Vagina (tissue), 2 donors: ENCODE data around the gene NOTCH3. TPM values are rescaled to one million over a fixed set of nuclear protein-coding genes. Genes with fewer than 3 reads are reported as not detected.

Source experiments
- DNase-seq, 2 donors: peaks; one replicate each; pipeline ENCODE4 v3.0.0-alpha.2; 2017; ENCODE audit errors: extremely low spot score in 2 of 2
- H3K27ac ChIP-seq: fragments of 200-600 bp; sonication (generic); one replicate; pipeline ENCODE4 v1.5.1; 2019
- H3K27me3 ChIP-seq: fragments of 200-600 bp; sonication (generic); one replicate; pipeline ENCODE4 v1.5.1; 2019
- H3K36me3 ChIP-seq, 2 donors: fragments of 200-600 bp; sonication (generic); one replicate each; pipeline ENCODE4 v1.5.1; 2017 to 2019
- H3K4me1 ChIP-seq: fragments of 200-600 bp; sonication (generic); one replicate; pipeline ENCODE4 v1.5.1; 2019
- H3K4me3 ChIP-seq, 2 donors: fragments of 200-600 bp; sonication (generic); 1 replicate in 1 of 2; 2 replicates in 1 of 2; pipeline ENCODE4 v1.5.1; 2016 to 2019
- H3K9me3 ChIP-seq: fragments of 200-600 bp; sonication (generic); one replicate; pipeline ENCODE4 v1.5.1; 2019
- POLR2A ChIP-seq, 2 donors: fragments of 450-650 bp; IDR thresholded peaks; one replicate each; pipeline ENCODE4 v1.6.1; 2017; ENCODE audit warnings: antibody characterized with exemption in 2 of 2, mild to moderate bottlenecking in 2 of 2, moderate library complexity in 2 of 2
- POLR2AphosphoS5 ChIP-seq, 2 donors: sonication (generic); formaldehyde crosslinking; IDR thresholded peaks; one replicate each; pipeline ENCODE4 v1.9.0; 2017; ENCODE audit warnings: antibody characterized with exemption in 2 of 2, mild to moderate bottlenecking in 2 of 2, low read depth in 1 of 2; ENCODE audit not compliant: insufficient read depth in 1 of 2
- intact Hi-C: fragments of 100-400 bp; cut with DNase I; formaldehyde crosslinking; loops from one replicate; pipeline ENCODE4 v1.15.1; 2023
- total RNA-seq: library from RNA; depleted of rRNA; stranded (reverse); fragments of >200 nt; gene quantifications from one replicate; pipeline ENCODE4 v1.2.3, GENCODE V29; 2016
- TF ChIP-seq, protein P1 (sequence below), 3 experiments: fragments of 450-650 bp in 2 of 3; fragments of 200-600 bp in 1 of 3; sonication (generic) in 1 of 3; IDR thresholded peaks; one replicate each; pipeline ENCODE4 v1.5.1; 2017 to 2019; ENCODE audit warnings: antibody characterized with exemption in 3 of 3, mild to moderate bottlenecking in 2 of 3, moderate library complexity in 2 of 3

Gene NOTCH3
- total RNA-seq, 1 donor from 2014 or later: 76.6 TPM

GRCh38 chr19:15113245-15114152 lies 87.3 kb downstream of the NOTCH3 start:
- Histone ChIP-seq H3K36me3 (peaks cover 0 to 72% of the 10 kb centered on the region in 2 donors), H3K4me3 (no peak overlapping the region), H3K27ac (no peak overlapping the region), H3K9me3 (no peaks in the 10 kb centered on the region), H3K27me3 (no peaks in the 10 kb centered on the region), H3K4me1 (peaks cover 19% of the 10 kb centered on the region)
- DNase-seq: no peak
- intact Hi-C loops: no loop called here
- TF ChIP-seq POLR2AphosphoS5 (IDR thresholded peaks at IDR 0.05; ENCODE audit: insufficient read depth in 1 of 2, low read depth in 1 of 2) (no peak), POLR2A (IDR thresholded peaks at IDR 0.05) (no peak)
- TF ChIP-seq, protein P1, sequence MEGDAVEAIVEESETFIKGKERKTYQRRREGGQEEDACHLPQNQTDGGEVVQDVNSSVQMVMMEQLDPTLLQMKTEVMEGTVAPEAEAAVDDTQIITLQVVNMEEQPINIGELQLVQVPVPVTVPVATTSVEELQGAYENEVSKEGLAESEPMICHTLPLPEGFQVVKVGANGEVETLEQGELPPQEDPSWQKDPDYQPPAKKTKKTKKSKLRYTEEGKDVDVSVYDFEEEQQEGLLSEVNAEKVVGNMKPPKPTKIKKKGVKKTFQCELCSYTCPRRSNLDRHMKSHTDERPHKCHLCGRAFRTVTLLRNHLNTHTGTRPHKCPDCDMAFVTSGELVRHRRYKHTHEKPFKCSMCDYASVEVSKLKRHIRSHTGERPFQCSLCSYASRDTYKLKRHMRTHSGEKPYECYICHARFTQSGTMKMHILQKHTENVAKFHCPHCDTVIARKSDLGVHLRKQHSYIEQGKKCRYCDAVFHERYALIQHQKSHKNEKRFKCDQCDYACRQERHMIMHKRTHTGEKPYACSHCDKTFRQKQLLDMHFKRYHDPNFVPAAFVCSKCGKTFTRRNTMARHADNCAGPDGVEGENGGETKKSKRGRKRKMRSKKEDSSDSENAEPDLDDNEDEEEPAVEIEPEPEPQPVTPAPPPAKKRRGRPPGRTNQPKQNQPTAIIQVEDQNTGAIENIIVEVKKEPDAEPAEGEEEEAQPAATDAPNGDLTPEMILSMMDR (IDR thresholded peaks at IDR 0.05): no peak

GRCh38 chr19:15112385-15112784 lies 88.4 kb downstream of the NOTCH3 start:
- H3K4me1 ChIP-seq: peaks cover 29% of the 10 kb centered on the region
- no peaks in the 10 kb centered on the region for H3K9me3 ChIP-seq
- TF ChIP-seq POLR2A (IDR thresholded peaks at IDR 0.05): no peak
- TF ChIP-seq, protein P1 (IDR thresholded peaks at IDR 0.05): no peak
- no peak for TF ChIP-seq POLR2AphosphoS5 (IDR thresholded peaks at IDR 0.05; ENCODE audit: insufficient read depth in 1 of 2, low read depth in 1 of 2)
- DNase-seq: no peak
- no peak overlapping the region for H3K4me3 ChIP-seq
- no peak overlapping the region for H3K27ac ChIP-seq
- peaks cover 0 to 60% of the 10 kb centered on the region in 2 donors for H3K36me3 ChIP-seq
- intact Hi-C loops: no loop called here
- no peaks in the 10 kb centered on the region for H3K27me3 ChIP-seq

DNA sequence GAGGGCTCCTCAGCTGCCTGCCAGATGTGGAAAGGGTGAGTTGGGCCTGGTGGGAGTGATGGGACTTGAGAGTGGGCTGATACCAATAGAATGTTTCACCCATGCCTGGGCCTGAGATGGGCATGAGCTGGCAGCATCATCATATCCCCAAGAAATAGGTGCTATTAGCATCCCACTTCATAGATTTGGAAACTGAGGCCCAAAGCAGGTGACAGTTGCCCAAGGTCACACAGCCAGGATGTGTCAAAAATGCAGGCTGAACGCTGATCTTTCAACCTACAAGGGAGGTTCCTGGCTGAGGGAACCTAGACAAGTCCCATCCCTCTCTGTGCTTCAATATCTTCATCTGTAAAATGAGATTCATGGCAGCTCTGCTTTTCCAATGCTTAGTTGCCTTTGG lies 89.0 kb downstream of the NOTCH3 start:
- H3K27me3 ChIP-seq: no peaks in the 10 kb centered on the region
- H3K36me3 ChIP-seq: peaks cover 0 to 54% of the 10 kb centered on the region in 2 donors
- H3K9me3 ChIP-seq: no peaks in the 10 kb centered on the region
- no peak overlapping the region for H3K4me3 ChIP-seq
- no peak overlapping the region for H3K27ac ChIP-seq
- no peak for DNase-seq
- peaks cover 29% of the 10 kb centered on the region for H3K4me1 ChIP-seq
- TF ChIP-seq POLR2AphosphoS5 (IDR thresholded peaks at IDR 0.05; ENCODE audit: insufficient read depth in 1 of 2, low read depth in 1 of 2) (no peak), POLR2A (IDR thresholded peaks at IDR 0.05) (no peak)
- TF ChIP-seq, protein P1 (IDR thresholded peaks at IDR 0.05): no peak
- intact Hi-C loops: no loop called here

GRCh38 chr19:15110418-15110815 lies 90.4 kb downstream of the NOTCH3 start:
- intact Hi-C loops: no loop called here
- Histone ChIP-seq H3K9me3 (no peaks in the 10 kb centered on the region), H3K4me1 (peaks cover 22% of the 10 kb centered on the region), H3K36me3 (peaks cover 0 to 41% of the 10 kb centered on the region in 2 donors), H3K4me3 (no peak overlapping the region), H3K27ac (no peak overlapping the region), H3K27me3 (no peaks in the 10 kb centered on the region)
- DNase-seq: no peak
- TF ChIP-seq, protein P1 (IDR thresholded peaks at IDR 0.05): no peak
- TF ChIP-seq POLR2A (IDR thresholded peaks at IDR 0.05) (no peak), POLR2AphosphoS5 (IDR thresholded peaks at IDR 0.05; ENCODE audit: insufficient read depth in 1 of 2, low read depth in 1 of 2) (no peak)
